K562 (cell line): Measurements from ENCODE around the gene MEGF11. TPM values are rescaled to one million over a fixed set of nuclear protein-coding genes. Genes with fewer than 3 reads are reported as not detected.

Experiments used
- ATAC-seq: fragments of 200-7000 bp; cut with Tn5 transposase; 3 replicates; pipeline ENCODE4 v1.9.1; 2020; ENCODE audit warnings: moderate library complexity
- BruUV-seq: library from RNA; stranded (reverse); fragments of 400-500 nt; replicated peaks from 2 replicates; lab custom pipeline; 2021; lab: Mats Ljungman, UMichigan
- CTCF ChIA-PET: fragments of 300-600 bp; formaldehyde crosslinking; extraction: SDS; loops from one replicate; lab custom pipeline; 2021; ENCODE audit warnings: low intra/inter-chr PET ratio; lab: Yijun Ruan, JAX
- POLR2A ChIA-PET: fragments of 300-600, 350-650 bp; sonication (Branson Sonifier 250); formaldehyde crosslinking; extraction: SDS; loops from one replicate; lab custom pipeline; 2021; ENCODE audit warnings: antibody characterized with exemption, inconsistent platforms; lab: Yijun Ruan, JAX
- DNase-seq, 4 experiments: peaks; one replicate each; pipeline versions ENCODE4 v3.0.0 to v3.0.0-alpha.2; 2011 to 2018; ENCODE audit warnings: low spot score in 3 of 4, mixed read lengths in 3 of 4; ENCODE audit errors: extremely low read depth in 1 of 4
- FAIRE-seq: peaks from 2 replicates; lab custom pipeline; 2011; peaks lifted over from hg19 to GRCh38; lab: Jason Lieb, UNC
- H2AFZ ChIP-seq: 2 replicates; pipeline ENCODE4 v1.6.0; 2011; ENCODE audit warnings: low read depth, low read length, control low read depth, inconsistent platforms
- H3K27ac ChIP-seq: fragments of 200-600 bp; 3 replicates; pipeline ENCODE4 v1.8.0; 2011; ENCODE audit warnings: low read depth, mild to moderate bottlenecking, control low read depth, inconsistent platforms, low read length, moderate library complexity, mixed read lengths; ENCODE audit errors: extremely low read depth
- H3K27me3 ChIP-seq, 2 experiments: fragments of 300-600 bp in 1 of 2; 2 replicates in 1 of 2; 3 replicates in 1 of 2; pipeline versions ENCODE4 v1.6.0 to v1.8.0; 2011; ENCODE audit warnings: inconsistent platforms in 2 of 2, low read length in 2 of 2, mild to moderate bottlenecking in 1 of 2, mixed read lengths in 1 of 2, moderate library complexity in 1 of 2; ENCODE audit not compliant: control insufficient read depth in 2 of 2, insufficient read depth in 2 of 2
- H3K36me3 ChIP-seq: fragments of 300-600 bp; 3 replicates; pipeline ENCODE4 v1.8.0; 2011; ENCODE audit warnings: mild to moderate bottlenecking, low read length, inconsistent platforms; ENCODE audit not compliant: control insufficient read depth, insufficient read depth
- H3K4me1 ChIP-seq, 2 experiments: fragments of 200-600 bp in 1 of 2; replicated peaks in 1 of 2; 2 replicates in 1 of 2; 3 replicates in 1 of 2; pipeline versions ENCODE4 v1.5.1 to v1.8.0; 2011; ENCODE audit warnings: inconsistent platforms in 2 of 2, low read length in 2 of 2, mild to moderate bottlenecking in 1 of 2, mixed read lengths in 1 of 2, moderate library complexity in 1 of 2; ENCODE audit not compliant: control insufficient read depth in 2 of 2, insufficient read depth in 2 of 2
- H3K4me2 ChIP-seq: 2 replicates; pipeline ENCODE4 v1.6.1; 2011; ENCODE audit warnings: low read length, control low read depth, inconsistent platforms, mixed read lengths; ENCODE audit not compliant: insufficient read depth
- H3K4me3 ChIP-seq: fragments of 200-600 bp; sonication (generic), shearing (Covaris generic); 2 replicates; pipeline ENCODE4 v1.5.1; 2016; ENCODE audit warnings: control low read depth, inconsistent platforms
- H3K79me2 ChIP-seq: fragments of 200-600 bp; 3 replicates; pipeline ENCODE4 v1.8.0; 2011; ENCODE audit warnings: low read length, inconsistent platforms; ENCODE audit not compliant: control insufficient read depth, insufficient read depth
- H3K9ac ChIP-seq, 2 experiments: 2 replicates each; pipeline versions ENCODE4 v1.6.0 to v1.6.1; 2011; ENCODE audit warnings: low read depth in 2 of 2, low read length in 2 of 2, control low read depth in 1 of 2, inconsistent platforms in 1 of 2, mild to moderate bottlenecking in 1 of 2, mixed read lengths in 1 of 2; ENCODE audit not compliant: insufficient read depth in 1 of 2
- H3K9me1 ChIP-seq: one replicate; pipeline ENCODE4 v1.6.0; 2011; ENCODE audit warnings: inconsistent platforms, mild to moderate bottlenecking, low read length, moderate library complexity; ENCODE audit not compliant: control insufficient read depth, insufficient read depth
- H3K9me3 ChIP-seq: replicated peaks from 2 replicates; pipeline ENCODE4 v1.5.1; 2011; ENCODE audit warnings: low read depth, low read length, inconsistent platforms; ENCODE audit not compliant: control insufficient read depth, insufficient read depth
- H4K20me1 ChIP-seq: replicated peaks from 2 replicates; pipeline ENCODE4 v1.6.1; 2011; ENCODE audit warnings: low read length, inconsistent platforms, mixed read lengths; ENCODE audit not compliant: control insufficient read depth, insufficient read depth
- CEBPB ChIP-seq: fragments of 450-650 bp; IDR thresholded peaks from 2 replicates; pipeline ENCODE4 v1.6.1; 2016; ENCODE audit warnings: missing genetic modification characterization, missing compliant biosample characterization
- E2F8 ChIP-seq: fragments of 450-650 bp; IDR thresholded peaks from 2 replicates; pipeline ENCODE4 v1.7.1; 2018; ENCODE audit warnings: mild to moderate bottlenecking, low read depth; ENCODE audit not compliant: partially characterized antibody
- ELF4 ChIP-seq: fragments of 450-650 bp; formaldehyde crosslinking; IDR thresholded peaks from 2 replicates; pipeline ENCODE4 v1.4.0; 2022; ENCODE audit warnings: missing genetic modification characterization
- ELK1 ChIP-seq: sonication (generic); formaldehyde crosslinking; IDR thresholded peaks from 2 replicates; pipeline ENCODE4 v1.8.1; 2022; ENCODE audit warnings: missing genetic modification reagents
- GTF2A2 ChIP-seq: IDR thresholded peaks from 2 replicates; pipeline ENCODE4 v1.6.1; 2016; ENCODE audit warnings: mild to moderate bottlenecking, missing genetic modification characterization, missing compliant biosample characterization
- GTF2B ChIP-seq: IDR thresholded peaks from 2 replicates; pipeline ENCODE4 v1.6.1; 2011; ENCODE audit not compliant: insufficient read length; ENCODE audit errors: extremely low read depth
- NFE2L1 ChIP-seq: fragments of 450-650 bp; IDR thresholded peaks from 2 replicates; pipeline ENCODE4 v1.6.1; 2016; ENCODE audit warnings: missing genetic modification characterization, low read depth, mild to moderate bottlenecking, missing compliant biosample characterization, moderate library complexity, borderline replicate concordance
- SIX5 ChIP-seq, 2 experiments: IDR thresholded peaks; 2 replicates each; pipeline ENCODE4 v1.6.1; 2011; ENCODE audit warnings: low read length in 2 of 2, borderline replicate concordance in 1 of 2, low read depth in 1 of 2, mild to moderate bottlenecking in 1 of 2, moderate library complexity in 1 of 2; ENCODE audit not compliant: insufficient read depth in 1 of 2
- SP2 ChIP-seq: IDR thresholded peaks from 2 replicates; pipeline ENCODE4 v1.6.1; 2011; ENCODE audit warnings: mild to moderate bottlenecking, low read depth, low read length, moderate library complexity; ENCODE audit not compliant: poor library complexity, severe bottlenecking; ENCODE audit errors: extremely low read depth
- THRA ChIP-seq: fragments of 450-650 bp; IDR thresholded peaks from 2 replicates; pipeline ENCODE4 v1.6.1; 2017; ENCODE audit warnings: mild to moderate bottlenecking, moderate library complexity
- ZFP30 ChIP-seq: fragments of 250-450 bp; sonication (Bioruptor Pico); IDR thresholded peaks from 2 replicates; pipeline ENCODE4 v1.8.0; 2022; ENCODE audit warnings: moderate library complexity, mild to moderate bottlenecking, inconsistent platforms, borderline replicate concordance
- ZKSCAN1 ChIP-seq: fragments of 150-350 bp; IDR thresholded peaks from 2 replicates; pipeline ENCODE4 v1.6.1; 2016; ENCODE audit warnings: low read depth, low read length
- ZNF239 ChIP-seq: fragments of 250-450 bp; sonication (Bioruptor Pico); IDR thresholded peaks from 2 replicates; pipeline ENCODE4 v1.4.0; 2020; ENCODE audit warnings: mild to moderate bottlenecking
- ZNF384 ChIP-seq: IDR thresholded peaks from 2 replicates; pipeline ENCODE4 v1.6.1; 2012; ENCODE audit warnings: low read depth, low read length, improper control_type of control experiment
- WGBS: fragments of 100-300 bp; shearing (Covaris generic); methylation state at CpG from one replicate; pipeline ENCODE4 v1.1.6; 2016; ENCODE audit warnings: low coverage, mixed read lengths; ENCODE audit not compliant: insufficient coverage; ENCODE audit errors: missing lambda C conversion rate; 5-methylcytosine and 5-hydroxymethylcytosine counted together
- in situ Hi-C: fragments of 300-500 bp; cut with MboI; formaldehyde crosslinking; loops from 4 replicates; pipeline ENCODE4 v1.15.0; 2018; ENCODE audit warnings: inconsistent platforms, mixed read lengths
- intact Hi-C: fragments of 100-400 bp; cut with micrococcal nuclease; formaldehyde crosslinking; loops from 2 replicates; pipeline ENCODE4 v1.14.2; 2022
- polyA plus RNA-seq, 8 experiments: library from polyadenylated mRNA; depleted of rRNA in 4 of 8; stranded (reverse) in 5 of 8; unstranded in 3 of 8; fragments of >200 nt; fragmentation: Nextera tagmentation in 2 of 8; fragmentation: Illumina TruSeq in 1 of 8; extraction: Ambion mirVana in 2 of 8; extraction: Trizol in 1 of 8; gene quantifications; 2 replicates each; pipeline versions ENCODE4 v1.2.1 to v1.2.3, GENCODE V29; 2011 to 2014; ENCODE audit warnings: inconsistent platforms in 1 of 8, missing spikeins in 1 of 8
- total RNA-seq, 7 experiments: library from RNA; depleted of rRNA in 6 of 7; stranded (reverse); fragments of >200 nt in 6 of 7; fragmentation: Illumina TruSeq in 2 of 7; extraction: Trizol in 2 of 7; gene quantifications; 2 replicates each; pipeline versions ENCODE4 v1.2.1 to v1.2.3, GENCODE V29; 2011 to 2021; ENCODE audit warnings: low replicate concordance in 1 of 7

MEGF11 gene
- total and polyA plus RNA-seq, 9 of the 15 experiments (the other 6 are each of a cell fraction or from before 2014, with no cell fraction given): 0.06 to 0.23 (median 0.20) TPM; not detected in 6

- no peak for TF ChIP-seq ZNF384
- TF ChIP-seq ZFP30 (CRISPR knock-in tag): no peak
- no peak for TF ChIP-seq SIX5 (IDR thresholded peaks at IDR 0.05; ENCODE audit: borderline replicate concordance in 1 of 2, insufficient read depth in 1 of 2, low read depth in 1 of 2, low read length in 2 of 2)
- no peak for TF ChIP-seq CEBPB (tag)
Observed at GRCh38 chr15:66017792-66018487, 235.6 kb downstream of the MEGF11 start (continued).

GRCh38 chr15:66017000-66017399 lies 236.6 kb downstream of the MEGF11 start:
- intact Hi-C loops: no loop called here
- no peaks in the 10 kb centered on the region for H4K20me1 ChIP-seq
- no peak overlapping the region for H2AFZ ChIP-seq
- H3K9ac ChIP-seq: no peak overlapping the region
- in situ Hi-C loops: no loop called here
- H3K9me3 ChIP-seq: no peaks in the 10 kb centered on the region
- H3K4me2 ChIP-seq: no peak overlapping the region
- POLR2A ChIA-PET: interaction anchor here (0.6 kb wide), 2 partner anchors 25 to 134 kb away, joined by 3 to 4 read pairs; no protein-coding TSS in a partner anchor
- H3K27me3 ChIP-seq: peaks cover 6 to 21% of the 10 kb centered on the region in 2 experiments; a peak in 4 of 5 replicates
- no peak overlapping the region for H3K27ac ChIP-seq
- BruUV-seq: no TSS peak
- CTCF ChIA-PET: no interaction called here
- no peaks in the 10 kb centered on the region for H3K9me1 ChIP-seq
- DNase-seq (peak in 1 of 4 experiments; percentile 19), FAIRE-seq (no peak), ATAC-seq (peak; percentile 25; the same call in 1 of the 3 replicates)
- H3K79me2 ChIP-seq: no peaks in the 10 kb centered on the region
- no peaks in the 10 kb centered on the region; a peak in 1 of 5 replicates for H3K4me1 ChIP-seq
- WGBS: 7% methylated on average over 7 of the region's 7 CpGs
- H3K36me3 ChIP-seq: no peaks in the 10 kb centered on the region
- H3K4me3 ChIP-seq: no peak overlapping the region
- TF ChIP-seq NFE2L1 (tag): no peak
- TF ChIP-seq ELF4: no peak
- no peak for TF ChIP-seq ELK1
- no peak for TF ChIP-seq E2F8
- TF ChIP-seq GTF2B: no peak
- no peak for TF ChIP-seq ZKSCAN1
- no peak for TF ChIP-seq GTF2A2 (tag)
- no peak for TF ChIP-seq THRA
- TF ChIP-seq ZNF239: no peak
- no peak for TF ChIP-seq SP2
